HepG2 (cell line): Measurements from ENCODE around the gene CBLB. TPM values are rescaled to one million over a fixed set of nuclear protein-coding genes. Genes with fewer than 3 reads are reported as not detected.

Experiments used
- ATAC-seq: fragments of 200-7000 bp; cut with Tn5 transposase; 3 replicates; pipeline ENCODE4 v1.9.1; 2020; ENCODE audit warnings: mild to moderate bottlenecking, moderate library complexity
- BruUV-seq: library from RNA; stranded (reverse); fragments of 400-500 nt; replicated peaks from 2 replicates; lab custom pipeline; 2021; lab: Mats Ljungman, UMichigan
- CTCF ChIA-PET: fragments of 300-600 bp; formaldehyde crosslinking; extraction: SDS; loops from one replicate; lab custom pipeline; 2021; ENCODE audit warnings: low total read pairs, inconsistent platforms, low intra/inter-chr PET ratio; lab: Yijun Ruan, JAX
- POLR2A ChIA-PET: fragments of 350-600 bp; sonication (Branson Sonifier 250); formaldehyde crosslinking; loops from one replicate; lab custom pipeline; 2020; ENCODE audit warnings: antibody characterized with exemption, inconsistent platforms; lab: Yijun Ruan, JAX
- DNase-seq: peaks from one replicate; pipeline ENCODE4 v3.0.0-alpha.2; 2015; ENCODE audit warnings: low spot score
- FAIRE-seq: peaks from 3 replicates; lab custom pipeline; 2011; peaks lifted over from hg19 to GRCh38; lab: Jason Lieb, UNC
- H2AFZ ChIP-seq: one replicate; pipeline ENCODE4 v1.6.1; 2011; ENCODE audit warnings: low read length, inconsistent platforms
- H3K27ac ChIP-seq: fragments of 300-600 bp; 3 replicates; pipeline ENCODE4 v1.8.0; 2011; ENCODE audit warnings: mixed run types, mild to moderate bottlenecking, mixed read lengths, low read length, inconsistent platforms; ENCODE audit not compliant: insufficient read depth; ENCODE audit errors: extremely low read length
- H3K27me3 ChIP-seq, 2 experiments: fragments of 200-600 bp in 1 of 2; 2 replicates in 1 of 2; 3 replicates in 1 of 2; pipeline versions ENCODE4 v1.6.0 to v1.8.0; 2011; ENCODE audit warnings: low read length in 2 of 2, mild to moderate bottlenecking in 2 of 2, moderate library complexity in 2 of 2, inconsistent platforms in 1 of 2; ENCODE audit not compliant: insufficient read depth in 2 of 2, control insufficient read depth in 1 of 2
- H3K36me3 ChIP-seq, 2 experiments: fragments of 200-600 bp in 1 of 2; replicated peaks in 1 of 2; 2 replicates in 1 of 2; 3 replicates in 1 of 2; pipeline versions ENCODE4 v1.5.1 to v1.8.0; 2011; ENCODE audit warnings: low read length in 2 of 2, inconsistent platforms in 1 of 2; ENCODE audit not compliant: insufficient read depth in 2 of 2, control insufficient read depth in 1 of 2
- H3K4me1 ChIP-seq: 2 replicates; pipeline ENCODE4 v1.5.1; 2012; ENCODE audit warnings: low read length, inconsistent platforms; ENCODE audit not compliant: insufficient read depth
- H3K4me2 ChIP-seq: 2 replicates; pipeline ENCODE4 v1.6.0; 2011; ENCODE audit warnings: low read depth, low read length, inconsistent platforms
- H3K4me3 ChIP-seq, 3 experiments: fragments of 200-600 bp in 1 of 3; sonication (generic), shearing (Covaris generic) in 1 of 3; replicated peaks in 1 of 3; 2 replicates each; pipeline ENCODE4 v1.5.1; 2011 to 2016; ENCODE audit warnings: low read length in 3 of 3, inconsistent platforms in 2 of 3, low read depth in 2 of 3, mild to moderate bottlenecking in 2 of 3, control low read depth in 1 of 3, mixed read lengths in 1 of 3; ENCODE audit not compliant: insufficient read depth in 1 of 3
- H3K79me2 ChIP-seq: one replicate; pipeline ENCODE4 v1.6.1; 2011; ENCODE audit warnings: low read length, inconsistent platforms; ENCODE audit not compliant: insufficient read depth
- H3K9ac ChIP-seq: 2 replicates; pipeline ENCODE4 v1.6.0; 2011; ENCODE audit warnings: mild to moderate bottlenecking, low read depth, low read length, inconsistent platforms; ENCODE audit not compliant: insufficient read depth
- H3K9me3 ChIP-seq: 2 replicates; pipeline ENCODE4 v1.5.1; 2012; ENCODE audit warnings: mild to moderate bottlenecking, low read length
- H4K20me1 ChIP-seq: 2 replicates; pipeline ENCODE4 v1.6.0; 2011; ENCODE audit warnings: inconsistent platforms, mild to moderate bottlenecking, low read length, moderate library complexity; ENCODE audit not compliant: insufficient read depth
- DZIP1 ChIP-seq: sonication (generic); formaldehyde crosslinking; IDR thresholded peaks from 2 replicates; pipeline ENCODE4 v1.5.0; 2020; ENCODE audit warnings: mild to moderate bottlenecking, missing genetic modification reagents
- FOXP1 ChIP-seq, 2 experiments: fragments of 450-650 bp in 1 of 2; IDR thresholded peaks; 2 replicates each; pipeline ENCODE4 v1.6.1; 2017 to 2018; ENCODE audit warnings: antibody characterized with exemption in 1 of 2
- SOX6 ChIP-seq, 2 experiments: fragments of 450-650 bp in 1 of 2; sonication (generic) in 1 of 2; formaldehyde crosslinking in 1 of 2; IDR thresholded peaks; 2 replicates each; pipeline versions ENCODE4 v1.4.0 to v1.6.1; 2017 to 2020; ENCODE audit warnings: antibody characterized with exemption in 1 of 2, mild to moderate bottlenecking in 1 of 2, missing genetic modification reagents in 1 of 2
- SUZ12 ChIP-seq: fragments of 150-350 bp; IDR thresholded peaks from 2 replicates; pipeline ENCODE4 v1.6.1; 2014; ENCODE audit warnings: low read depth, low read length
- TBL1XR1 ChIP-seq: fragments of 150-350 bp; IDR thresholded peaks from 2 replicates; pipeline ENCODE4 v1.6.1; 2014; ENCODE audit warnings: borderline replicate concordance, low read length; ENCODE audit not compliant: partially characterized antibody
- ZBTB14 ChIP-seq: sonication (generic); formaldehyde crosslinking; IDR thresholded peaks from 2 replicates; pipeline ENCODE4 v1.4.0; 2020; ENCODE audit warnings: missing genetic modification reagents
- ZNF589 ChIP-seq: sonication (generic); formaldehyde crosslinking; conservative IDR thresholded peaks from 2 replicates; pipeline ENCODE4 v1.8.0; 2022; ENCODE audit warnings: mild to moderate bottlenecking, moderate library complexity, missing genetic modification reagents
- ZNF609 ChIP-seq: sonication (generic); formaldehyde crosslinking; IDR thresholded peaks from 2 replicates; pipeline ENCODE4 v1.4.0; 2020; ENCODE audit warnings: mild to moderate bottlenecking, missing genetic modification reagents, borderline replicate concordance
- WGBS: methylation state at CpG from one replicate; pipeline ENCODE4 v1.1.6; 2017; ENCODE audit warnings: low lambda C conversion rate; 5-methylcytosine and 5-hydroxymethylcytosine counted together
- in situ Hi-C: cut with HindIII; loops from 2 replicates; pipeline ENCODE4 v1.10.0; 2017; ENCODE audit warnings: low pct_unique_long_range_greater_than_20kb; ENCODE audit not compliant: extremely low pct_ligation_motif_present
- intact Hi-C: fragments of 100-400 bp; cut with micrococcal nuclease; formaldehyde crosslinking; loops from one replicate; pipeline ENCODE4 v1.10.0; 2022; ENCODE audit not compliant: unreplicated experiment
- polyA plus RNA-seq, 8 experiments: library from polyadenylated mRNA; depleted of rRNA in 3 of 8; stranded (reverse) in 7 of 8; unstranded in 1 of 8; fragments of >200 nt; fragmentation: Illumina TruSeq in 4 of 8; extraction: Trizol in 4 of 8; gene quantifications; 2 replicates each; pipeline versions ENCODE4 v1.2.1 to v1.2.3, GENCODE V29; 2011 to 2016; ENCODE audit warnings: low read depth in 4 of 8, missing spikeins in 1 of 8, mixed read lengths in 1 of 8; ENCODE audit not compliant: insufficient read depth in 1 of 8
- total RNA-seq, 5 experiments: library from RNA; depleted of rRNA; stranded (reverse); fragments of >200 nt; fragmentation: Illumina TruSeq; extraction: Trizol; gene quantifications; 2 replicates each; pipeline ENCODE4 v1.2.3, GENCODE V29; 2016; ENCODE audit warnings: low read depth in 1 of 5
- TF ChIP-seq, protein P1 (sequence below), 2 experiments: fragments of 450-650 bp in 1 of 2; sonication (generic) in 1 of 2; formaldehyde crosslinking; IDR thresholded peaks; 2 replicates each; pipeline versions ENCODE4 v1.5.0 to v1.8.0; 2020 to 2022; ENCODE audit warnings: mild to moderate bottlenecking in 1 of 2, missing genetic modification reagents in 1 of 2
- TF ChIP-seq, protein P2 (sequence below): IDR thresholded peaks from 2 replicates; pipeline ENCODE4 v1.6.1; 2016

Gene CBLB
- total and polyA plus RNA-seq, 2 of the 13 experiments (the other 11 are each of a cell fraction or from before 2014, with no cell fraction given), result 9.8 to 16.4 TPM

DNA sequence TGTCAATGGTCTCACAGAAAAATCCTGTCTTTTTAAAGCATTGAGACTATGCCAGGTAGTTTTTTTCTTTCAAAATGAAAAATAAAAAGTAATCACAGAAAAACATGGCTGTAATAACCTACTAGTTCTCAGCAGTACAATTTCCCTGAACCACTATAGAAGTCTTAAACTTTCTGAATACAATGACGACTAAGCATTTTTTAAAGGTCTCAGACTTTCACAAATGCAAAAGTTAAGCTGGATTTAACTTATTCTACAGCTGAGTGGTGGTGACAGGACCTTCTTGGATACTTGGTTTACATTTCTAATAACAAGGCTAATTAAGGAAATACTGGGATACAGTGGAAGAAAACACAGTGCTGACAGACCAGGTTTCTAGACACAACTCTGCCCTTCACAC lies 81.8 kb downstream of the CBLB start:
- FAIRE-seq (no peak), ATAC-seq (no peak), DNase-seq (no peak)
- ChIA-PET CTCF (no interaction called here), POLR2A (no interaction called here)
- no peak overlapping the region for H3K4me3 ChIP-seq
- H3K79me2 ChIP-seq, result peaks cover 4% of the 10 kb centered on the region
- intact Hi-C loops, result no loop called here
- peaks cover 12% of the 10 kb centered on the region for H3K4me1 ChIP-seq
- no peak overlapping the region for H2AFZ ChIP-seq
- H3K9me3 ChIP-seq, result no peaks in the 10 kb centered on the region
- no peaks in the 10 kb centered on the region; a peak in 1 of 5 replicates for H3K36me3 ChIP-seq
- H3K9ac ChIP-seq, result no peak overlapping the region
- H3K27ac ChIP-seq, result no peak overlapping the region
- H3K27me3 ChIP-seq, result no peaks in the 10 kb centered on the region; a peak in 1 of 5 replicates
- no TSS peak for BruUV-seq
- 96% methylated on average over 1 of the region's 1 CpG for WGBS
- no peak overlapping the region for H3K4me2 ChIP-seq
- H4K20me1 ChIP-seq, result peaks cover 15% of the 10 kb centered on the region; the same call in 1 of the 2 replicates
- in situ Hi-C loops, result no loop called here
- TF ChIP-seq ZBTB14 (CRISPR knock-in tag), result no peak
- TF ChIP-seq TBL1XR1, result no peak
- no peak for TF ChIP-seq SOX6 (IDR thresholded peaks at IDR 0.05)
- no peak for TF ChIP-seq SOX6 (CRISPR knock-in tag; IDR thresholded peaks at IDR 0.05)
- TF ChIP-seq, protein P1, sequence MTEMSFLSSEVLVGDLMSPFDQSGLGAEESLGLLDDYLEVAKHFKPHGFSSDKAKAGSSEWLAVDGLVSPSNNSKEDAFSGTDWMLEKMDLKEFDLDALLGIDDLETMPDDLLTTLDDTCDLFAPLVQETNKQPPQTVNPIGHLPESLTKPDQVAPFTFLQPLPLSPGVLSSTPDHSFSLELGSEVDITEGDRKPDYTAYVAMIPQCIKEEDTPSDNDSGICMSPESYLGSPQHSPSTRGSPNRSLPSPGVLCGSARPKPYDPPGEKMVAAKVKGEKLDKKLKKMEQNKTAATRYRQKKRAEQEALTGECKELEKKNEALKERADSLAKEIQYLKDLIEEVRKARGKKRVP (CRISPR knock-in tag; IDR thresholded peaks at IDR 0.05), result no peak
- no peak for TF ChIP-seq SUZ12
- no peak for TF ChIP-seq ZNF609 (CRISPR knock-in tag)
- no peak for TF ChIP-seq FOXP1 (IDR thresholded peaks at IDR 0.05)
- TF ChIP-seq FOXP1 (CRISPR knock-in tag; IDR thresholded peaks at IDR 0.05), result no peak
- TF ChIP-seq ZNF589 (CRISPR knock-in tag), result no peak
- TF ChIP-seq, protein P2, sequence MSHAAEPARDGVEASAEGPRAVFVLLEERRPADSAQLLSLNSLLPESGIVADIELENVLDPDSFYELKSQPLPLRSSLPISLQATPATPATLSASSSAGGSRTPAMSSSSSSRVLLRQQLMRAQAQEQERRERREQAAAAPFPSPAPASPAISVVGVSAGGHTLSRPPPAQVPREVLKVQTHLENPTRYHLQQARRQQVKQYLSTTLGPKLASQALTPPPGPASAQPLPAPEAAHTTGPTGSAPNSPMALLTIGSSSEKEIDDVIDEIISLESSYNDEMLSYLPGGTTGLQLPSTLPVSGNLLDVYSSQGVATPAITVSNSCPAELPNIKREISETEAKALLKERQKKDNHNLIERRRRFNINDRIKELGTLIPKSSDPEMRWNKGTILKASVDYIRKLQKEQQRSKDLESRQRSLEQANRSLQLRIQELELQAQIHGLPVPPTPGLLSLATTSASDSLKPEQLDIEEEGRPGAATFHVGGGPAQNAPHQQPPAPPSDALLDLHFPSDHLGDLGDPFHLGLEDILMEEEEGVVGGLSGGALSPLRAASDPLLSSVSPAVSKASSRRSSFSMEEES (CRISPR knock-in tag), result no peak
- no peak for TF ChIP-seq DZIP1 (CRISPR knock-in tag)
